ENCODE data around the gene KCTD12.

Gene KCTD12

GRCh38 chr13:76853921-76854608 lies 32.1 kb downstream of the KCTD12 start:
- no peak for DNase-seq (ENCODE audit: low spot score)

DNA sequence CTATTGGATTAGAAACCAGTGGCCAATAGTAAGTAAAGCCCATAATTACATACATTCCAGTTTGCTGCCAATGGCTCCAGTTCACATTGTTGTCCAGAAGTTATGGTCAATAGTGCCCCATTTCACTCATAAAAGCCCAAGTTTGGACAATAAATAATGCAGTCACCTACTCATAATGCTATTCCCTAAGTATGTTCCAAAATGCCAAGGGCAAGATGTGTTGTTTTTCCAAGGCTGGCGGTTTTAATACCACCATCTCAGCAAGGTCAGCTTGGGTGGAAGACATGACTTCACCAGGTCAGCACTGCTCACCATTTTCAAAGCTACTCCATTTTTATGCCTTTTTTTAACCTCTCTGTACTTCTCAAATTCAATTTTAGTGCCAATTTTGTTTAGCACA lies 32.7 kb downstream of the KCTD12 start:
- no peak for DNase-seq (ENCODE audit: low spot score)

- no peak for DNase-seq (ENCODE audit: low spot score)
Measured at GRCh38 chr13:76852986-76853385, 33.2 kb downstream of the KCTD12 start.

DNA sequence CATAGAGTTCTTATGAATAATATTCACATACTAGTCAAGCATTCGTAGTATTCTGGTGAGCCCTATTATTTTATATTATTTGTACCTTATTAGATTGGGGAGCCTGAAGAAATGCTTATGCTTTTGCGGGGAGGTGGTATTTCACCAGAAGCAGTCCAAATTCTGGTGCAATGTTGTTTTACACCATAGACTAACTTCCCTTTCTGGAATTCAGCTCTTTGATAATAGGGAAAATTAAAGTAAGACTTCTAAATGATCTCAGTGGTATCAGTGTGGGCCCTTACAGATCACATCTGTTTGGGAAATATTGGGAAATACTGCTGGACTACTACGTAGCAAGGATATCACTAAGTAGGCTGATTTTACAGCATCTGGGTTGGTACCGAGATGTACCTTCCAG lies 34.2 kb downstream of the KCTD12 start:
- DNase-seq (ENCODE audit: low spot score): no peak

DNA sequence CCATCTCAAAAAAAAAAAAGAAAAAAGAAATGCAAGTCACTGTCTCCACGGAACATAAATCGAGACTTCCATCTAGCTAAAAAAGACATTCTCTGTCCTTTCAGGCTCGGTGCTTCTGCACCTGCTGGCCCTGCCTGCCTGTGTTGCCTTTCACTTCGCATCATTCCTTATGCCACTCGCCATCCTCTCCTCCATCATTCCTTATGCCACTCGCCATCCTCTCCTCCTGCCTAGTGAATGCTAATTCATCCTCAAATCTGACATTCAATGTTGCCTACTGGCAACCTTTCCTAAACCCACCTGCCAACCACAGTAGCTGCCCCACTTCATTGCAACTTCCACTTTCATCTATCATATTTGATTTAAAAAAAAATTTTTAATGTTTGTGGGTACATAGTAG lies 36.7 kb downstream of the KCTD12 start:
- DNase-seq (ENCODE audit: low spot score): no peak

GRCh38 chr13:76848596-76848995 lies 37.6 kb downstream of the KCTD12 start:
- no peak for DNase-seq (ENCODE audit: low spot score)

DNA sequence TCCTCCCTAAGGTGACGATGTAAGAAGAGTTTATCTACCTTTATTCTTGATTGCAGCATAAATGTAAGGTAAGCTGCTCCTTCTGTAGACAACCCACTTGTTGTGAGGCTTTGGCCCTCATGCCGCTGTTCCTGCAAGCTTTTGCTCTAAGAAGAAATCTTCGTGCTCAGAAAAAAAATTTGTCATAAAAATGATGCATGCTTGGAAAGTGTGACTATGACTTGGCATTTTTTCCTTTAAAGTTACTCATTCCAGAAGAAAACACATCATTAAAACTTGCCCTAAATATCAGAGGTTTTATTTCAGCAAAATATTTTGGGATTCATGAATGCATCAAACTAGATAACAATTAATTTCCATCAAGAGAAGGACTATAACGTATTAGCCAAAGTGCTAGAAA lies 39.8 kb downstream of the KCTD12 start:
- no peak for DNase-seq (ENCODE audit: low spot score)

DNA sequence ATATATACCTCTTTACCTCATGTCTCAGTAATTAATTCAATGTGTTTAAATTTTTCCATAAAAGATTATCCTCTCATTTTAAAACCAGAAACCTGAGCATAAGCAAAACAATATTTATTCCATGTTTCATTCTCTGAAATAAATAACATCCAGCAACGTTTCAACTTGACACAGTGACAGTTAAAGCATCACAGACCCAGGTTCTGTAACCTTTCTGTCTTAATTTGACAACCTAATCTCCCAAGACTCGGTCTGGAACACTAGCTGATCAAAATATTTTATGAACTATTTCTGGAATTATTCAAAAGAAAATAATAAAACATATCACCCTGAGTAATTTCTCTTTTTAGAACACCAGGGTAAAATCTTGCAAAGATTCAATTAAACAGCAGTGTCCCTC lies 40.3 kb downstream of the KCTD12 start:
- no peak for DNase-seq (ENCODE audit: low spot score)

DNA sequence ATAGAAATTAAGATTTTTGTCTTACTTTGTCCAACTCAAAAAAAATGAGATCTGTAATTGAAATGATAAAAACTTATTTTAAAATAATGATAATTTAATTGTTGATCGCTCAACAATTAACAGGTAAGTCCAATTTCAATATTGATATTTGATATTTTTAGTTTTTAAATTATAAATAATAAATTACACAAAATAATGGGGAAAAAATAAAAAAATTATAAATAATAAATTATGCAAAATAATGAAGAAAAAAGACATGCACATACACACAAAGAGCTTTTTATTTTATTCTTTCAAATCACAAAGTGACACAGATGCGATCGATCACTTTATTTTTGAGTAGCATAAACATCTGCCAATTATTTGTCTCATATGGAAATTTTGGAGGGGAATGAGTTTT lies 40.8 kb downstream of the KCTD12 start:
- no peak for DNase-seq (ENCODE audit: low spot score)

DNA sequence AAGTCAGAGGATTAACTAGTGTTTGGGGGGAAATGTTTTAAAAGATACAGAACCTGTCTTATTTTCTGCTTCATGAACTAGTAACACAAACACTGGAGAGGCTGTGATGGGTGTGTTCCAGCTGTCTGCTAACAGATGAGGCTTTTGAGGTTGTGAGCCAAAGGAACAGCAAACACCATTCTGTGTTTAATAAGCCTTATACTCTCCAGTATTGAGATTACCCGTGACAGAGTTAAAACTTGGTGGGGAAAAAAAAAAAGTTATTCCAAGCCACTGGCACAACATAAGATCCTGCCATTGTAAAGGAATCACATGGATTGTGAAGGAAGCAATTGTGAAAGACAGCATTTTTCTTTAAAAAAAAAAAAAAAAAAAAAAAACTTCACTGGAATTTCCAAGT lies 48.4 kb downstream of the KCTD12 start:
- DNase-seq (ENCODE audit: low spot score): no peak

DNA sequence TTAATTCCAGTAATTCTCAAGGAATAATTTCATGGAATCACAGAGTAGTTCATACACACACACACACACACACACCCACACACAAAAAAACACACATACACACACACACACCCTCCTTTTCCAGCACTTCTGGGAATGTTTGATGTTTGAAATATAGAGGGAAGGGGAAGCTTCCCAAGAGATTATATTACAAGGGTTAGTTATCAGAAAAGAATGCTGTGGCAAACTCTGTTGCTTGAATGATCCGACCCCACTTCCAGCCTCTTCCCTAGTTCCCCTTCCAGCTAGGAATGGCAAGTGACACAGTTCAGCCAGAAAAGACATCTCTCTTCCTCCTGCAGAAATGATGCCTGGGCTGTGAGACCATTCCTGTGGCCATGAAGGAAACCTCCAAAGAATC lies 49.9 kb downstream of the KCTD12 start:
- no peak for DNase-seq (ENCODE audit: low spot score)

DNA sequence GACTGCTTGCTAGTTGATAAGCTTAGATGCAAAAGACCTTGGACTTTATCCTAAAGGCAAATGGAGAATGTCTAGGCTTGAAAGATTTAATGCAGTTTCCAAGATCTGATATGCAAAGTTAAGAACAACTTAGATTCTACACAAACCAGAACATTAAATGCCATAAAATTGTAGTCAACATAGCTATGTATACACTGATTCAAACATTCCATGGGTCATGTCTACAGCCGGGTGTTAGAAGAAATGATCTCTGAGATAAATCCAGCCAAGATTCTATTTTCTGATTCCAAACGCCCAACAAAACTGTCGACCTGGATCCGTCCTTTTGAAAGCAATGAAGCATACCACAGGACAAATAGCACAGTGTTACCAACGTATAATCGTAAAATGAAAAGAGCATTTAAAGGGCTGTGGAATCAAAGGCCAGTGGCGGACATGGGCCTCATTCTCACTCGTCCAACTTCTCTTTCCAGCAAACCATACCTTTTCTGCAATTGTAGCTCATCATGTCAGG lies 52.7 kb downstream of the KCTD12 start:
- no peak for DNase-seq (ENCODE audit: low spot score)

- DNase-seq (ENCODE audit: low spot score): no peak
Measured at GRCh38 chr13:76832258-76832988, 53.8 kb downstream of the KCTD12 start.

DNA sequence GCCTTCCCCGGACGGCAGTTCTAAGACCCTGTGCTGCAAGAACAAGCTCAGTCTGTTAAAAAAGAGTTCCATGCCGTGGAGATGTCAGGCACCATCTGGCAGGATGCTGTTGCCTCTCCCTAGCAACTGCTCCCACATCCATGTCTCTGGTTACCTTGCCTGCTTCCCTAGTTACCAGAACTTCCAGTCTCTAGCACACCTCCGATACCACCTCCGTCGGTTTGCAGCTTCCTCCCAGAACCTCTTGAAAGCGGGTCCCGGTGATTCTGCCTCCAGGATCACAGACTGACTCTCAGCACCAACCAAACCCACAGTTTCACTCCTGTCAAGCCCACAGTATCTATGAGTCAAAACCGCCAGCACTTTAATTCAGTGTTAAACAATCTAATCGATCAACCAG lies 55.4 kb downstream of the KCTD12 start:
- no peak for DNase-seq (ENCODE audit: low spot score)

All from hematopoietic multipotent progenitor cell treated with erythropoietin and hydrocortisone succinate and interleukin-3 and kit ligand, for 15 days (in vitro differentiated cells).